ENCODE data around the gene CKAP5.

GRCh38 chr11:46755962-46756361 lies 90.1 kb downstream of the CKAP5 start:
- TF ChIP-seq CTCF (IDR thresholded peaks at IDR 0.05; ENCODE audit: low read depth, low read length, poor library complexity, severe bottlenecking) = no peak
- no peak for TF ChIP-seq EZH2phosphoT487 (IDR thresholded peaks at IDR 0.05; ENCODE audit: borderline replicate concordance, low read length)

All from DOHH2 (cell line).